PC-9 (cell line): ENCODE results near the gene RCC1. TPM values are rescaled to one million over a fixed set of nuclear protein-coding genes. Genes with fewer than 3 reads are reported as not detected.
A peak's percentile ranks its signal among the peaks of the same experiment; 100 is the strongest.
"Not testable (repeated sequence)": the region's sequence is repeated elsewhere in the genome, so short reads cannot be mapped to it uniquely, and the experiment has no call there.

ENCODE experiments used
- BruUV-seq: library from RNA; stranded (reverse); fragments of 400-500 nt; replicated peaks from 2 replicates; lab custom pipeline; 2021; lab: Mats Ljungman, UMichigan
- CTCF ChIA-PET: fragments of 300-600 bp; sonication (Branson Sonifier 250); formaldehyde crosslinking; loops from one replicate; lab custom pipeline; 2022; ENCODE audit warnings: antibody characterized with exemption; lab: Charles Lee
- POLR2A ChIA-PET: fragments of 300-600 bp; sonication (Branson Sonifier 250); formaldehyde crosslinking; loops from one replicate; lab custom pipeline; 2022; ENCODE audit warnings: antibody characterized with exemption; ENCODE audit not compliant: unreplicated experiment; lab: Charles Lee
- DNase-seq, 2 experiments: peaks; one replicate each; pipeline versions ENCODE4 v3.0.0 to v3.0.0-alpha.2; 2015 to 2022; ENCODE audit warnings: mixed read lengths in 1 of 2
- H2AFZ ChIP-seq: fragments of 200-600 bp; sonication (generic); 2 replicates; pipeline ENCODE4 v1.8.1; 2017; ENCODE audit warnings: antibody characterized with exemption
- H3F3A ChIP-seq: fragments of 200-600 bp; sonication (generic); 2 replicates; pipeline ENCODE4 v1.8.1; 2017; ENCODE audit warnings: antibody characterized with exemption, mild to moderate bottlenecking, low read depth; ENCODE audit not compliant: insufficient read depth
- H3K27ac ChIP-seq: fragments of 200-600 bp; sonication (generic); 2 replicates; pipeline ENCODE4 v1.6.1; 2016; ENCODE audit warnings: mixed run types
- H3K27me3 ChIP-seq: fragments of 200-600 bp; sonication (generic); 2 replicates; pipeline ENCODE4 v1.6.1; 2016; ENCODE audit warnings: low read depth, mixed run types; ENCODE audit not compliant: insufficient read depth
- H3K36me3 ChIP-seq: fragments of 200-600 bp; sonication (generic); 2 replicates; pipeline ENCODE4 v1.6.1; 2016; ENCODE audit warnings: low read depth, mixed run types
- H3K4me1 ChIP-seq: fragments of 200-600 bp; sonication (generic); replicated peaks from 2 replicates; pipeline ENCODE4 v1.6.1; 2016; ENCODE audit warnings: mixed run types; ENCODE audit not compliant: insufficient read depth
- H3K4me2 ChIP-seq: fragments of 200-600 bp; sonication (generic); 2 replicates; pipeline ENCODE4 v1.6.1; 2017; ENCODE audit warnings: mixed run types
- H3K4me3 ChIP-seq: fragments of 200-600 bp; sonication (generic); 2 replicates; pipeline ENCODE4 v1.6.1; 2016; ENCODE audit warnings: mixed run types
- H3K79me2 ChIP-seq: fragments of 200-600 bp; sonication (generic); 2 replicates; pipeline ENCODE4 v1.6.1; 2017; ENCODE audit warnings: low read depth, mixed run types
- H3K9me2 ChIP-seq: fragments of 200-600 bp; sonication (generic); 2 replicates; pipeline ENCODE4 v1.8.1; 2017; ENCODE audit warnings: mild to moderate bottlenecking; ENCODE audit not compliant: insufficient read depth
- H3K9me3 ChIP-seq: fragments of 200-600 bp; sonication (generic); 2 replicates; pipeline ENCODE4 v1.8.1; 2016; ENCODE audit warnings: low read depth; ENCODE audit not compliant: insufficient read depth
- H4K20me1 ChIP-seq: fragments of 200-600 bp; sonication (generic); 2 replicates; pipeline ENCODE4 v1.8.1; 2017; ENCODE audit not compliant: insufficient read depth
- EZH2 ChIP-seq: fragments of 200-600 bp; sonication (generic); IDR thresholded peaks from 2 replicates; pipeline ENCODE4 v1.8.0; 2017; ENCODE audit warnings: antibody characterized with exemption, low read depth
- intact Hi-C: fragments of 100-400 bp; cut with micrococcal nuclease; formaldehyde crosslinking; loops from one replicate; pipeline ENCODE4 v1.10.0; 2022; ENCODE audit not compliant: unreplicated experiment
- total RNA-seq: library from RNA; stranded (reverse); gene quantifications from 2 replicates; pipeline ENCODE4 v1.2.3, GENCODE V29; 2021
- TF ChIP-seq, protein P1 (sequence below): fragments of 200-600 bp; sonication (generic); conservative IDR thresholded peaks from 2 replicates; pipeline ENCODE4 v1.6.1; 2017; ENCODE audit warnings: mixed run types, antibody characterized with exemption, mild to moderate bottlenecking, moderate library complexity

The RCC1 gene
- total RNA-seq, 1 experiment from 2014 or later, result 134 TPM

DNA sequence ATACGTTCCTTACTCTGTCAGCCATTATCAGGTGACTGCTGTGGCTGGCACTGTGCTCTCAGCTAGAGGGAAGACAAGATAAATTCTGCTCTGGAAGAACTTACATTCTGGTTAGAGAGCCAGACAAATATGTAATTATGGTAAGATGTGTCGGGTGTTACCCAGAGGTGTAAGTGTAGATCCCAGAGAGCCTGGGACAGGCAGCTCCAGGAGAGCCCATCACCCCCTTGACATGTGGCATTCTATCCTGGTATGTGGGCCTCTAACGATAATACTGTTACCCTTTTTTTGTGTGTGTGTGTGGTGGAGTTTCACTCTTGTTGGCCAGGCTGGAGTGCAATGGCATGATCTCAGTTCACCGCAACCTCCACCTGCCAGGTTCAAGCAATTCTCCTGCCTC lies 66.1 kb downstream of the RCC1 start:
- H3F3A ChIP-seq, result peaks cover 6% of the 10 kb centered on the region; the same call in 1 of the 2 replicates
- DNase-seq, result no peak
- H2AFZ ChIP-seq, result no peak overlapping the region
- POLR2A ChIA-PET, result no interaction called here
- no peaks in the 10 kb centered on the region for H3K27me3 ChIP-seq
- no peak for TF ChIP-seq EZH2
- TF ChIP-seq, protein P1, sequence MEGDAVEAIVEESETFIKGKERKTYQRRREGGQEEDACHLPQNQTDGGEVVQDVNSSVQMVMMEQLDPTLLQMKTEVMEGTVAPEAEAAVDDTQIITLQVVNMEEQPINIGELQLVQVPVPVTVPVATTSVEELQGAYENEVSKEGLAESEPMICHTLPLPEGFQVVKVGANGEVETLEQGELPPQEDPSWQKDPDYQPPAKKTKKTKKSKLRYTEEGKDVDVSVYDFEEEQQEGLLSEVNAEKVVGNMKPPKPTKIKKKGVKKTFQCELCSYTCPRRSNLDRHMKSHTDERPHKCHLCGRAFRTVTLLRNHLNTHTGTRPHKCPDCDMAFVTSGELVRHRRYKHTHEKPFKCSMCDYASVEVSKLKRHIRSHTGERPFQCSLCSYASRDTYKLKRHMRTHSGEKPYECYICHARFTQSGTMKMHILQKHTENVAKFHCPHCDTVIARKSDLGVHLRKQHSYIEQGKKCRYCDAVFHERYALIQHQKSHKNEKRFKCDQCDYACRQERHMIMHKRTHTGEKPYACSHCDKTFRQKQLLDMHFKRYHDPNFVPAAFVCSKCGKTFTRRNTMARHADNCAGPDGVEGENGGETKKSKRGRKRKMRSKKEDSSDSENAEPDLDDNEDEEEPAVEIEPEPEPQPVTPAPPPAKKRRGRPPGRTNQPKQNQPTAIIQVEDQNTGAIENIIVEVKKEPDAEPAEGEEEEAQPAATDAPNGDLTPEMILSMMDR, result no peak
- no peaks in the 10 kb centered on the region for H4K20me1 ChIP-seq
- no peaks in the 10 kb centered on the region for H3K36me3 ChIP-seq
- intact Hi-C loops, result no loop called here
- H3K4me1 ChIP-seq, result peaks cover 4% of the 10 kb centered on the region
- H3K27ac ChIP-seq, result no peak overlapping the region
- no peaks in the 10 kb centered on the region for H3K79me2 ChIP-seq
- H3K9me3 ChIP-seq, result no peaks in the 10 kb centered on the region
- BruUV-seq, result no TSS peak
- H3K4me3 ChIP-seq, result no peak overlapping the region
- no peaks in the 10 kb centered on the region for H3K9me2 ChIP-seq
- CTCF ChIA-PET, result no interaction called here
- no peak overlapping the region for H3K4me2 ChIP-seq

DNA sequence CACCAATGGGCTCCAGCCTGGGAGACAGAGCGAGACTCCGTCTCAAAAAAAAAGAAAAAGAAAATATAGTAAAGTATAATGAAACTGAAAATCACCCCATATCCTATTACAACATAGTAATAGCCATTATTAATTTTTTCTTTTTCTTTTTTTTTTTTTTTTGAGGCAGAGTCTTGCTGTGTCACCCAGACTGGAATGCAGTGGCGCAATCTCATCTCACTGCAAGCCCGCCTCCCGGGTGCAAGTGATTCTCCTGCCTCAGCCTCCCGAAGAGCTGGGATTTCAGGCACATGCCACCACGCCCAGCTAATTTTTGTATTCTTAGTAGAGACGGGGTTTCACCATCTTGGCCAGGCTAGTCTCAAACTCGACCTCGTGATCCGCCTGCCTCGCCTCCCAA lies 67.0 kb downstream of the RCC1 start:
- H4K20me1 ChIP-seq, result not testable (repeated sequence)
- CTCF ChIA-PET, result interaction anchor here (0.6 kb wide), 1 partner anchor 609 kb away, joined by 3 read pairs; the partner anchor contains the start of gene SRSF4

DNA sequence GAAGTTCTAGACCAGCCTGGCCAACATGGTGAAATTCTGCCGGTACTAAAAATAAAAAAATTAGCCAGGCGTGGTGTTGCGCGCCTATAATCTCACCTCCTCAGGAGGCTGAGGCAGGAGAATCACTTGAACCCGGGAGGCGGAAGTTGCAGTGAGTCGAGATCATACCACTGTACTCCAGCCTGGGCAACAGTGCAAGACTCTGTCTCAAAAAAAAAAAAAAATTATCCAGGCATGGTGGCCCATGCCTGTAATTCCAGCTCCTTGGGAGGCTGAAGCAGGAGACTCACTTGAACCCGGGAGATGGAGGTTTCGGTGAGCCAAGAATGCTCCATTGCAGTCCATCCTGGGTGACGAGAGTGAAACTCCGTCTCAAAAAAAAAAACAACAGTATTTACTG lies 67.7 kb downstream of the RCC1 start:
- DNase-seq, result no peak
- ChIA-PET CTCF (interaction anchor here (0.6 kb wide), 1 partner anchor 608 kb away, joined by 3 read pairs; the partner anchor contains the start of gene SRSF4), POLR2A (interaction anchor here (1.0 kb wide), 1 partner anchor 8 kb away, joined by 6 read pairs; no protein-coding TSS in a partner anchor)
- intact Hi-C loops, result no loop called here
- Histone ChIP-seq H2AFZ (no peak overlapping the region), H3K36me3 (peaks cover 2% of the 10 kb centered on the region; the same call in 1 of the 2 replicates), H4K20me1 (peaks cover under 1% of the 10 kb centered on the region; the same call in 1 of the 2 replicates), H3K4me2 (no peak overlapping the region), H3K79me2 (no peaks in the 10 kb centered on the region), H3K27ac (no peak overlapping the region), H3K9me2 (no peaks in the 10 kb centered on the region), H3K4me1 (peaks cover 4% of the 10 kb centered on the region), H3K27me3 (no peaks in the 10 kb centered on the region), H3K9me3 (no peaks in the 10 kb centered on the region), H3K4me3 (no peak overlapping the region), H3F3A (peaks cover 23% of the 10 kb centered on the region)
- no TSS peak for BruUV-seq
- TF ChIP-seq EZH2, result no peak
- TF ChIP-seq, protein P1, result no peak

More for the DNA sequence above, 67.0 kb downstream of the RCC1 start:
- H3K36me3 ChIP-seq, H3K9me2 ChIP-seq, H3K4me3 ChIP-seq, H3K27me3 ChIP-seq, BruUV-seq, intact Hi-C loops, H3K79me2 ChIP-seq, H3K9me3 ChIP-seq, H3K4me2 ChIP-seq, H2AFZ ChIP-seq, H3K4me1 ChIP-seq: not testable (repeated sequence)
- POLR2A ChIA-PET, result interaction anchor here (1.0 kb wide), 1 partner anchor 9 kb away, joined by 6 read pairs; no protein-coding TSS in a partner anchor
- peak overlapping the region; percentile 61 for H3K27ac ChIP-seq
- H3F3A ChIP-seq, result peaks cover 16% of the 10 kb centered on the region
- peak; percentile 55 to 67 for DNase-seq
